HG03520 (cell line): ENCODE measurements around the gene CPD.
"Not testable (repeated sequence)": the region's sequence is repeated elsewhere in the genome, so short reads cannot be mapped to it uniquely, and the experiment has no call there.

ENCODE experiments used
- ATAC-seq: cut with Tn5 transposase; IDR thresholded peaks from one replicate; pipeline ENCODE4 v1.9.1; 2021; ENCODE audit warnings: mild to moderate bottlenecking, moderate library complexity; ENCODE audit not compliant: unreplicated experiment

The CPD gene

GRCh38 chr17:30381340-30381659 lies 2.6 kb downstream of the CPD start:
- ATAC-seq: no peak

GRCh38 chr17:30382345-30382744 lies 3.6 kb downstream of the CPD start:
- no peak for ATAC-seq

- ATAC-seq: no peak
Measured at GRCh38 chr17:30388321-30389179, 9.8 kb downstream of the CPD start.

DNA sequence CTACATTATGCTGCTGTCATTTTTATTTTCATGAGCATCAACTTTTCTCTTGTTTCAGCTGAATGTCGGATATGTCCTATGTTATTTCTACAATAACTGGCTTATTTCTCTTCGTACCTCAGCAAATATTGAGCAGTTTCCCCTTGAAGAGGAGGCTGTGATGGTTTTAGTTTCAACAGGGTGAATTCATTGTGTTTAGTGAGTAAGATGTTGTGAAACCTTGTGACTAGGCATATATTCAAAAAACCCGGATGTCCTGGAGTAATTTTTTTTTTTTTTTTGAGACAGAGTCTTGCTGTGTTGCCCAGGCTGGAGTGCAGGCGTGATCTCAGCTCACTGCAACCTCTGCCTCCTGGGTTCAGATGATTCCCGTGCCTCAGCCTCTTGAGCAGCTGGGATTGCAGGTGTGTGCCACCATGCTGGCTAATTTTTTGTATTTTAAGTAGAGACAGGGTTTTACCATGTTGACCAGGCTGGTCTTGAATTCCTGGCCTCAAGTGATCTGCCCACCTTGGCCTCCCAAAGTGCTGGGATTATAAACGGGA lies 11.1 kb downstream of the CPD start:
- ATAC-seq: no peak

DNA sequence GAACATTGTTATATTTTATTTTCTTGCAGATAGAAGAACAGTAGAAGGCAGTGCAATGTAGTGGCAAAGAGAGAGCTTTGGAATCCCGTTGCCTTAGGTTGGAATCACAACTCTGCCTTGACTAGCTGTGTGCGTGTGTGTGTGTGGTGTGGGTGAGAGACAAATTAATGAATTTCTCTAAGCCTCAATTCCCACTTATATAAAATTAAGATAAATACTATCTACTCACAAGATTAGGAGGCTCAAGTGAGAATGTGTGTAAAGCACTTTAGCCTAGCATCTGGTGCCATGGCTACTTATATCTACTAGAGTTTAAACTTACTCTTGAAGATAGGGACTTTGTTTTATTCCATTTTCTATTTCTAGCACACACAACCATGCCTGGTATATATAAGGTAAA lies 12.8 kb downstream of the CPD start:
- ATAC-seq: no peak

DNA sequence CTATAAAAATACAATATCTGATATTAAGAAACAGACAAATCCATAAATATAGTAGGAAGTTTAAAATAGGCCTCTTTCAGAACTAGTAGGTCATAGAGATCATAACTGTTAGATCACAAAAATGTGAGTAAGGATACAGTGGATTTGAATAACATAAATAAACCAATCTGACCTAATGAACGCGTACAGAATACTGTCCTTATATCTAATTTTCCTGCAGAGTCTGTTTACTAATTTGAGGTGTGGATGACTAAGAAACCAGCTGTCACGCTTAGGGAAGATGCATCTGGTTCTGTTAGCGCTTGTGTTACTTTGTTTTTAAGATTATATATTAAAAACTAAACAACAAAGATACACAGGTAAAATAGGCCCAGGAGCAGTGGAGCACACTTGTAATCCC lies 14.8 kb downstream of the CPD start:
- no peak for ATAC-seq

GRCh38 chr17:30393911-30394867 lies 15.5 kb downstream of the CPD start:
- no peak for ATAC-seq

DNA sequence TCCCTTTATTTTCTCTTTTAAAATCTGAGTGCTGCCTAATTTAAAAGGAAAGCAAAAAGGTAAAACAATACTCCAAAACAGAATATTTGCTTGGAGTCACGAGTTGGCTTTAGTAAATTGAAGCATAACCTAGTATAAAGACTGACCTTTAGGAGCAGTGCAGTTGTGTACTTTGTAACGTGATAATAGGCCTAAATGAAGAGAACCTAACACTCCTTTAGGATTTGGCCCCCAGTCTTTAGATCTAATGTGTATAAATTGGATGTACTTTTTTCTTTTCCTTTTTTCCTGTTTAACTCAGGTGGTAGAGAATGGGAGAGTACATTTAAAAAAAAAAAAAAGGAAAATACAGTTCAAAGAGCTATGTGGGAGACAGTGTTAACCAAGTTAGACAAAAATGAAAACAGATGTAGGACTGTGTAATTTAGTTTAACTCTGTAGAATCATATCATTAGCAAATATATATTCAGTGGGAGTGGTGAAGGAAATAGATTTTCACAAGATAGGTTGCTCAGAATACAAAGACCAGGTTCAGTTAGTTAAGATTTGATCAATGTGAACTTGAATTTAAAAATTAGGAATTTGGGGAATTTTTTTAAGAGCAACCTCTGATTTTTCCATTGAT lies 16.8 kb downstream of the CPD start:
- ATAC-seq: no peak

DNA sequence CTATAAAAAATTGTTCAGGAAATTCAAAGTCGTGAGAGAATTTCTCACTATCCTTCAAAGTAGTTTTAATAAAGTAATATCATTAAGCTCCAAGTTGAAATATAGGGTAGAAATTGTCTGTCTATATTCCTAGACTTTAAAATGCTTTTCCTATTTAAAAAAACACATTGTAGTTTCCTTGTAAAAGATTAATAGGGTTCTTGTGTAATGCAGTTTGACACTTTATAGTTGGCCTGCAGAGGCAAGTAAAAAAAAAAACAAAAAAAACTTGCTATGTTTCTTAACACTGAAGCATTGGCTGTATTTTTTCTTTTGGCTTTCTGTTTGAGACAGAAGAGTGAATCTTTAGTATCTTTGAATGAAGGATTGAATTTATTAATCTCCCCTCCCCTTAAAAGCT lies 17.4 kb downstream of the CPD start:
- no peak for ATAC-seq

GRCh38 chr17:30396612-30397011 lies 17.9 kb downstream of the CPD start:
- ATAC-seq: no peak

- no peak for ATAC-seq
Measured at GRCh38 chr17:30398328-30399041, 19.8 kb downstream of the CPD start.

DNA sequence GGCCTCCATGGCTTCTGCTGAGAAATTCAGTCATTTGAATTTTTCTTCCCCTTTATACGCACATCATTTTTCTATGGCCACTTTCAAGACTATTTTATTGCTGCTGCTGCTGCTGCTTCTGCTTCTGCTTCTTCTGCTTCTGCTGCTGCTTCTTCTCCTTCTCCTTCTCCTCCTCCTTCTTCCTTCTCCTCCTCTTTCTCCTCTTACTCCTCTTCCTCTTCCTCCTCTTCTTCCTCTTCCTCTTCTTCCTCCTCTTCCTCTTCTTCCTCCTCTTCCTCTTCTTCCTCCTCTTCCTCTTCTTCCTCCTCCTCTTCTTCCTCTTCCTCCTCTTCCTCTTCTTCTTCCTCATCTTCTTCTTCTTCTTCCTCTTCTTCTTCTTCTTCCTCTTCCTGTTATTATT lies 22.4 kb downstream of the CPD start:
- no peak for ATAC-seq

GRCh38 chr17:30405161-30405560 lies 26.4 kb downstream of the CPD start:
- ATAC-seq: no peak

GRCh38 chr17:30410627-30411026 lies 31.9 kb downstream of the CPD start:
- not testable (repeated sequence) for ATAC-seq

GRCh38 chr17:30412008-30412496 lies 33.3 kb downstream of the CPD start:
- ATAC-seq: not testable (repeated sequence)

DNA sequence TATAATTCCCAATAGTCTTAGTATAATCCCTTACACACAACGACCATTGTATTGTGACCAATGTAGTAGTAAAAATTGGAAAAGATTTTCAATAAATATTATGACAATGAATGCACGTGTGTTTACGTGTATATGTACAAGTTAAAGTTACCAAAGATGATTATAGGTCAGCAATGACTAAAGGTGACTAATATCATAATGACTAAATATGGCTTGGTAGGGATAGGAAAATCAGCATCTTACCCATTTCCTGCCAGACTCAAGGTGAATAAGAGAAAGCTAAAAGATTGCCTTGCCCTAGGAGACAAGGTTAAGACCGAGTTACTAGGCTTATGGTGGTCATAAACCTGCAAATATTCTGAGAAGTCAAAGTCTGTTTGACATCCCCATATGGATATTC lies 34.4 kb downstream of the CPD start:
- ATAC-seq: no peak

DNA sequence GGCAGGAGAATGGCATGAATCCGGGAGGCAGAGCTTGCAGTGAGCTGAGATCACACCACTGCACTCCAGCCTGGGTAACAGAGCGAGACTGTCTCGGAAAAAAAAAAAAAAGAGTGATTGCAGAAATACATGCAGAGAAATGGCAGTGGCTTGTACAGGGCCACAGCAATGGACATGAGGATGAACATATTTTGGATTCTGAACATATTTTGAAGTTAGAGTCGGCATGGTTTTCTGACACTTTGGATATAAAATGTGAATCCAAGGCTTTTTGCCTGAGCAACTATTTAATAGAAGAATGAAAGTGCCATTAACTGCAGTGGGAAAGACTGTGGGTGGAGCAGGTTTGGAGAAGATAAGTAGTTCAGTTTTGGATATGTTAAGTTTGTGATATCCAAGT lies 35.8 kb downstream of the CPD start:
- ATAC-seq: no peak

DNA sequence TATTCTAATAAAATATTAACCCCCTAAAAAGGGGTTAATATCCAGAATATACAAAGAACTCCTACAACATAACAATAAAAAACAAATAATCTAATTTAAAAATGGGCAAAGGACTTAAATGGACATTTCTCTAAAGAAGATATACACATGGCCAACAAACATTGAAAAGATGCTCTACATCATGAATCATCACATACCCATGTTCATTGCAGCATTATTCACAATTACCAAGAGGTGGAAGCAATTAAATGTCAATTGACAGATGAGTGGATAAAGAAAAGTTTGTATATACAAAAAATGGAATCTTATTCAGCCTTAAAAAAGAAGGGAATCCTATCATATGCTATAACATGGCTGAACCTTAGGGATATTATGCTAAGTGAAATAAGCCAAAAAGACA lies 36.8 kb downstream of the CPD start:
- no peak for ATAC-seq

GRCh38 chr17:30418070-30418469 lies 39.3 kb downstream of the CPD start:
- ATAC-seq: not testable (repeated sequence)

DNA sequence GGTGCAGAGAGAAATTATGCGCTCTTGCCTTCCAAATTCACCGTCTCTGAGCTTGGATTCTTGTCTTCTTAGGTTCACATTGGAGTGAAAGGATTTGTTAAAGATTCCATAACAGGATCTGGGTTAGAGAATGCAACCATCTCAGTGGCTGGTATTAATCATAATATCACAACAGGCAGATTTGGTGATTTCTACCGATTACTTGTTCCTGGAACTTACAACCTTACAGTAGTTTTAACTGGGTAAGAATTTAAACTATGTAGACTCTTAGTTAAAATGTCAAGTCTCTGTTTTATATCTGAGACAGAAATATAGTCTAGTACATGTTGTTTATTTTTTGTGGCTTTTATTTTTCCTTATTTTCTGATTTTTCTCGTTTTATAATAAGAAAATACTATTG lies 42.9 kb downstream of the CPD start:
- no peak for ATAC-seq
